Calu3 (cell line): ENCODE data around the gene FN3KRP. TPM values are rescaled to one million over a fixed set of nuclear protein-coding genes. Genes with fewer than 3 reads are reported as not detected.

Experiments used
- BruUV-seq: library from RNA; stranded (reverse); fragments of 400-500 nt; replicated peaks from 2 replicates; lab custom pipeline; 2021; lab: Mats Ljungman, UMichigan
- CTCF ChIA-PET: fragments of 300-600 bp; sonication (Branson Sonifier 250); formaldehyde crosslinking; loops from one replicate; lab custom pipeline; 2022; ENCODE audit warnings: antibody characterized with exemption; lab: Charles Lee
- DNase-seq: peaks from one replicate; pipeline ENCODE4 v3.0.0; 2022
- H3K27ac Mint-ChIP-seq: one replicate; pipeline ENCODE4 v1.8.0; 2022; ENCODE audit warnings: mixed read lengths; ENCODE audit not compliant: unreplicated experiment
- H3K27me3 Mint-ChIP-seq: one replicate; pipeline ENCODE4 v1.8.0; 2022; ENCODE audit warnings: mixed read lengths; ENCODE audit not compliant: unreplicated experiment
- H3K36me3 Mint-ChIP-seq: one replicate; pipeline ENCODE4 v1.8.0; 2022; ENCODE audit warnings: mild to moderate bottlenecking, moderate library complexity, mixed read lengths; ENCODE audit not compliant: insufficient read depth, unreplicated experiment
- H3K4me1 Mint-ChIP-seq: one replicate; pipeline ENCODE4 v1.8.0; 2022; ENCODE audit warnings: mild to moderate bottlenecking, low read depth, mixed read lengths; ENCODE audit not compliant: unreplicated experiment
- H3K4me3 Mint-ChIP-seq: one replicate; pipeline ENCODE4 v1.8.0; 2022; ENCODE audit warnings: mild to moderate bottlenecking, low read depth, moderate library complexity, mixed read lengths; ENCODE audit not compliant: unreplicated experiment
- H3K9me3 Mint-ChIP-seq: one replicate; pipeline ENCODE4 v1.8.0; 2022; ENCODE audit warnings: low read depth, mixed read lengths; ENCODE audit not compliant: unreplicated experiment
- intact Hi-C: fragments of 100-400 bp; cut with micrococcal nuclease; formaldehyde crosslinking; loops from one replicate; pipeline ENCODE4 v1.10.0; 2022; ENCODE audit not compliant: unreplicated experiment
- total RNA-seq: library from RNA; stranded (reverse); gene quantifications from 2 replicates; pipeline ENCODE4 v1.2.3, GENCODE V29; 2022
- TF ChIP-seq, protein P1 (sequence below): fragments of 200-600 bp; IDR thresholded peaks from one replicate; pipeline ENCODE4 v1.8.0; 2022; ENCODE audit warnings: antibody characterized with exemption; ENCODE audit not compliant: unreplicated experiment

The FN3KRP gene
- total RNA-seq, 1 experiment from 2014 or later: 49.9 TPM

- Mint-ChIP-seq H3K27me3 (no peaks in the 10 kb centered on the region), H3K4me3 (no peak overlapping the region), H3K36me3 (peaks cover 44% of the 10 kb centered on the region), H3K27ac (no peak overlapping the region), H3K9me3 (peaks cover 2% of the 10 kb centered on the region), H3K4me1 (peaks cover 13% of the 10 kb centered on the region)
- TF ChIP-seq, protein P1, sequence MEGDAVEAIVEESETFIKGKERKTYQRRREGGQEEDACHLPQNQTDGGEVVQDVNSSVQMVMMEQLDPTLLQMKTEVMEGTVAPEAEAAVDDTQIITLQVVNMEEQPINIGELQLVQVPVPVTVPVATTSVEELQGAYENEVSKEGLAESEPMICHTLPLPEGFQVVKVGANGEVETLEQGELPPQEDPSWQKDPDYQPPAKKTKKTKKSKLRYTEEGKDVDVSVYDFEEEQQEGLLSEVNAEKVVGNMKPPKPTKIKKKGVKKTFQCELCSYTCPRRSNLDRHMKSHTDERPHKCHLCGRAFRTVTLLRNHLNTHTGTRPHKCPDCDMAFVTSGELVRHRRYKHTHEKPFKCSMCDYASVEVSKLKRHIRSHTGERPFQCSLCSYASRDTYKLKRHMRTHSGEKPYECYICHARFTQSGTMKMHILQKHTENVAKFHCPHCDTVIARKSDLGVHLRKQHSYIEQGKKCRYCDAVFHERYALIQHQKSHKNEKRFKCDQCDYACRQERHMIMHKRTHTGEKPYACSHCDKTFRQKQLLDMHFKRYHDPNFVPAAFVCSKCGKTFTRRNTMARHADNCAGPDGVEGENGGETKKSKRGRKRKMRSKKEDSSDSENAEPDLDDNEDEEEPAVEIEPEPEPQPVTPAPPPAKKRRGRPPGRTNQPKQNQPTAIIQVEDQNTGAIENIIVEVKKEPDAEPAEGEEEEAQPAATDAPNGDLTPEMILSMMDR: no peak
- no peak for DNase-seq
- BruUV-seq: no TSS peak
- intact Hi-C loops: no loop called here
- CTCF ChIA-PET: no interaction called here
Observed at GRCh38 chr17:82750241-82750908, 33.9 kb downstream of the FN3KRP start.

DNA sequence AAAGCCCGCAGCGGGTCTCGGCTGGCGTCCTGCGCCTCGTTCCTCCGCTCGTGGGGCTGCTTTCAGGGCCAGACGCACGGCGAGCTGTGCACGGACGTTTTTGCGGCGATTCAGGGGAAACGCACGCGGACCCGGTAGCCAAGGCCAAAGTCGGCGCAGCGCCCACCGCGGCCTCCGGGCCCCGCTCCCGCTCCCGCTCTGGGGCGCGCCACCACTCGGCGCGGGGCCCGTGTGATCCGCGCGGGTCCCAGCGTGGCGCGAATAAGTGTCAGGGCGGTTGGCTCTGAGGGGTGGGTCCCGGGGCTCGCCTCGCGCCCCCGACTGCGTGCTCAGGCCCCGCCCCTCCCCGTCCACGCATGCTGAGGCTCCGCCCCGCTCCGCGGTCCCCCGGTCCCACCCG, 34.7 kb downstream of the FN3KRP start:
- no TSS peak for BruUV-seq
- H3K27me3 Mint-ChIP-seq: no peaks in the 10 kb centered on the region
- TF ChIP-seq, protein P1: no peak
- peaks cover 20% of the 10 kb centered on the region for H3K4me1 Mint-ChIP-seq
- CTCF ChIA-PET: no interaction called here
- intact Hi-C loops: no loop called here
- DNase-seq: no peak
- peaks cover 1% of the 10 kb centered on the region for H3K9me3 Mint-ChIP-seq
- H3K27ac Mint-ChIP-seq: no peak overlapping the region
- no peak overlapping the region for H3K4me3 Mint-ChIP-seq
- peaks cover 52% of the 10 kb centered on the region for H3K36me3 Mint-ChIP-seq

DNA sequence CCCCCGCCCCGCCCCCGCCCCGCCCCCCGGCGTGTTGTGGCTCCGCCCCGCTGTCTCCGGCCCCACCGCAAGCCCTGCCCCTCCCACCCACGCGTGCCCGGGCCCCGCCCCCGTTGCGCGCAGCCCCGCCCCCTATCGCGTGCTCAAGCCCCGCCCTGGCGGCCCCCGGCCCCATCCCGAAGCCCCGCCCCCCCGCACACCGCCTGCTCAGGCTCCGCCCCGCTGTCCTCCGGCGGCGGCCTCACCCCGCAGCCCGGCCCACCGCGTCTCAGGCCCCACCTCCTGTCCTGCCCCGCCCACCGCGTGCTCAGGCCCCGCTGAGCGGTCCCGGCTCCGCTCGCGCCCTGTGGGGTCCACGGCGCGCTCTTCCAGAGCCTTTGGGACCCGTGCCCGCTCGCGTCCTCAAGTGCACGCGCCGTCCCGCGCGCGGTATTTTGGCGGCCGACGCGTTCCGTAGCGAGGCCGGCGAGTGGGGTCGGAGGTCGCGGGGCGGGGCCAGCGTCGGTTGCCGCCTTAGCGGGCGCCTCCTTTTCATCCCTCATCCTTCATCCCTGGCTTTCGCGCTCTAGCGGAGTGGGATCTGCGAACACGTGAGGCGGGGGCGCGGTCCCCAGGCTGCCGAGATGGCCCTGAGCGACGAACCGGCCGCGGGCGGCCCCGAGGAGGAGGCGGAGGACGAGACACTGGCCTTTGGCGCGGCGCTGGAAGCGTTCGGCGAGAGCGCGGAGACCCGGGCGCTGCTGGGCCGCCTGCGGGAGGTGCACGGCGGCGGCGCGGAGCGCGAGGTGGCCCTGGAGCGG, 35.3 kb downstream of the FN3KRP start, which contains the start of gene TBCD:
Gene TBCD (plus strand): TSS at position 495 of the 800 bp plus-strand sequence. CDS start 129 bp downstream, at position 624.
- H3K27ac Mint-ChIP-seq: peak within 1 kb of the TSS; percentile 63
- CTCF ChIA-PET: no interaction called here
- peaks cover 20% of the 10 kb centered on the region for H3K4me1 Mint-ChIP-seq
- TF ChIP-seq, protein P1: no peak
- BruUV-seq: no TSS peak
- H3K36me3 Mint-ChIP-seq: peaks cover 54% of the 10 kb centered on the region
- peak within 1 kb of the TSS; percentile 91 for H3K4me3 Mint-ChIP-seq
- H3K9me3 Mint-ChIP-seq: no peaks in the 10 kb centered on the region
- H3K27me3 Mint-ChIP-seq: no peaks in the 10 kb centered on the region
- intact Hi-C loops: no loop called here
- DNase-seq: peak; percentile 85

DNA sequence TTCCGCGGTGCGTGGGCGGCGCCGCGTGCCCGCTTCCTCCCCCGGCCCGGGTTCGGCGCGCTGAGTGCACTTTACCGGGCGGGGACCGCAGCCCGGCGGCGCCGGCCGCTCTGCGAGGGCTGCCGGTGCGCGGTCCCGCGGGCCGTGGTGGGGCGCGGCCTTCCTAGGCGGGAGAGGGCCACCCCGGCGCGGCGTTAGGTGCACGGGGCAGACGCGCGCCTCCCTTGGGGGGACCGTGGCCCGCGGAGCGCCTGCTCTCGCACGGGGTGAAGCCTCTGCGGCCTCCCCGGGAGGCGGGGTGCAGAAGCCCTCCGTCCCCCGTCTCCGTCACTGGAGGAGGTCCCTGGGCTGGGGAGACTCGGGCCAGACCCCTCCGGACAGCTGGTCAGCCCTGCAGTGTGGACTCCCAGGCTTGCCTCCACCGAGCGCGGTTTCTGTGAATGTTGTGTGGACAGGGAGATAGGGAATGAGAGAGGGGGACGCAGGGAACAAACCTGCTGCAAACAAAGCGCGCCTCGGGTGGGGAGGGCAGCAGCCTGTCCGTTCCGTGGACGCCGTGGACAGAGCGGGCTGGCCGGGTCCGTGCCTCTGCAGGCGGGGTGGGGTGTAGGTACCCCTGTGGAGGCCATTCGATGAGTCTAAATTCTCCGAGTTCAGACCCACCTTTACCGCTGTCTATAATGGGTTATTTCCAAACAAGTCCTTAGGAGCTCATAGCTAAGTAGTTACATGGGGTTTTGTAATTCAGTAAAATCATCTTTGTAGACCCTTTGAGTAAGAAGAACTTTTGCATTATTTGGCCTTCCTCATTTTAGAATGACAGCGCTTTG, 36.1 kb downstream of the FN3KRP start:
- intact Hi-C loops: no loop called here
- DNase-seq: peak; percentile 26
- Mint-ChIP-seq H3K4me3 (peak overlapping the region; percentile 91), H3K27ac (peak overlapping the region; percentile 63), H3K4me1 (peaks cover 20% of the 10 kb centered on the region), H3K36me3 (peaks cover 54% of the 10 kb centered on the region), H3K27me3 (no peaks in the 10 kb centered on the region), H3K9me3 (no peaks in the 10 kb centered on the region)
- TF ChIP-seq, protein P1: no peak
- CTCF ChIA-PET: no interaction called here
- no TSS peak for BruUV-seq
